GM23338 (cell line): ENCODE measurements around the gene ALDH3A2. TPM values are rescaled to one million over a fixed set of nuclear protein-coding genes. Genes with fewer than 3 reads are reported as not detected.
A peak's percentile ranks its signal among the peaks of the same experiment; 100 is the strongest.

ENCODE experiments used
- ATAC-seq: fragments of 200-7000 bp; cut with Tn5 transposase; 3 replicates; pipeline ENCODE4 v1.9.1; 2020
- DNase-seq: peaks from one replicate; pipeline ENCODE4 v3.0.0-alpha.2; 2015; ENCODE audit warnings: low spot score
- H2AFZ ChIP-seq: fragments of 200-600 bp; sonication (generic); 2 replicates; pipeline ENCODE4 v1.8.0; 2016; ENCODE audit warnings: antibody characterized with exemption, mild to moderate bottlenecking, moderate library complexity
- H3F3A ChIP-seq: fragments of 200-600 bp; sonication (generic); replicated peaks from 2 replicates; pipeline ENCODE4 v1.8.0; 2017; ENCODE audit warnings: antibody characterized with exemption, mixed run types, low read depth
- H3K27ac ChIP-seq: fragments of 200-600 bp; sonication (generic); 2 replicates; pipeline ENCODE4 v1.6.1; 2016; ENCODE audit warnings: low read depth
- H3K27me3 ChIP-seq: fragments of 200-600 bp; sonication (generic); 2 replicates; pipeline ENCODE4 v1.8.0; 2016; ENCODE audit warnings: mild to moderate bottlenecking, mixed run types, moderate library complexity; ENCODE audit not compliant: insufficient read depth
- H3K36me3 ChIP-seq: fragments of 200-600 bp; sonication (generic); 2 replicates; pipeline ENCODE4 v1.8.0; 2016; ENCODE audit warnings: mild to moderate bottlenecking; ENCODE audit not compliant: insufficient read depth
- H3K4me1 ChIP-seq: fragments of 200-600 bp; sonication (generic); 2 replicates; pipeline ENCODE4 v1.8.0; 2016; ENCODE audit warnings: mild to moderate bottlenecking, moderate library complexity; ENCODE audit not compliant: insufficient read depth
- H3K4me2 ChIP-seq: fragments of 200-600 bp; sonication (generic); 2 replicates; pipeline ENCODE4 v1.7.1; 2017; ENCODE audit warnings: mixed run types
- H3K4me3 ChIP-seq: fragments of 200-600 bp; sonication (generic); 2 replicates; pipeline ENCODE4 v1.6.1; 2016; ENCODE audit warnings: mixed run types
- H3K79me2 ChIP-seq: fragments of 200-600 bp; sonication (generic); replicated peaks from 2 replicates; pipeline ENCODE4 v1.8.0; 2017; ENCODE audit warnings: mild to moderate bottlenecking; ENCODE audit not compliant: insufficient read depth
- H3K9me2 ChIP-seq: fragments of 200-600 bp; sonication (generic); 2 replicates; pipeline ENCODE4 v1.8.0; 2017; ENCODE audit not compliant: insufficient read depth
- H4K20me1 ChIP-seq: fragments of 200-600 bp; sonication (generic); replicated peaks from 2 replicates; pipeline ENCODE4 v1.8.0; 2017; ENCODE audit warnings: mild to moderate bottlenecking; ENCODE audit not compliant: insufficient read depth
- H3K27ac Mint-ChIP-seq: 2 replicates; pipeline ENCODE4 v1.8.0; 2020; ENCODE audit warnings: inconsistent platforms, mild to moderate bottlenecking, moderate library complexity, mixed read lengths
- H3K27me3 Mint-ChIP-seq: 3 replicates; pipeline ENCODE4 v1.8.0; 2022; ENCODE audit warnings: low read depth, mild to moderate bottlenecking, moderate library complexity, mixed read lengths, inconsistent platforms; ENCODE audit not compliant: insufficient read depth, poor library complexity
- H3K36me3 Mint-ChIP-seq: 3 replicates; pipeline ENCODE4 v1.8.0; 2021; ENCODE audit warnings: low read depth, mild to moderate bottlenecking, inconsistent platforms, moderate library complexity, mixed read lengths
- H3K4me1 Mint-ChIP-seq: 3 replicates; pipeline ENCODE4 v1.8.0; 2020; ENCODE audit warnings: mild to moderate bottlenecking, inconsistent platforms, mixed read lengths
- H3K4me3 Mint-ChIP-seq: 3 replicates; pipeline ENCODE4 v1.8.0; 2021; ENCODE audit warnings: moderate library complexity, mild to moderate bottlenecking, inconsistent platforms, mixed read lengths
- H3K9me3 Mint-ChIP-seq: 3 replicates; pipeline ENCODE4 v1.8.0; 2020; ENCODE audit warnings: moderate library complexity, mild to moderate bottlenecking, inconsistent platforms, mixed read lengths
- CREB1 ChIP-seq: fragments of 250-450 bp; sonication (Bioruptor Pico); IDR thresholded peaks from 2 replicates; pipeline ENCODE4 v1.5.0; 2020; ENCODE audit warnings: low read depth, mild to moderate bottlenecking, moderate library complexity
- CTCF ChIP-seq, 2 experiments: fragments of 200-600 bp in 1 of 2; sonication (generic) in 1 of 2; conservative IDR thresholded peaks; 2 replicates each; pipeline versions ENCODE4 v1.5.1 to v1.6.1; 2016 to 2017; ENCODE audit warnings: antibody characterized with exemption in 2 of 2, low read depth in 2 of 2, mild to moderate bottlenecking in 2 of 2, moderate library complexity in 1 of 2
- ETS1 ChIP-seq: IDR thresholded peaks from 2 replicates; pipeline ENCODE4 v1.6.1; 2016; ENCODE audit warnings: antibody characterized with exemption
- EZH2 ChIP-seq: fragments of 200-600 bp; sonication (generic); IDR thresholded peaks from one replicate; pipeline ENCODE4 v1.8.0; 2017; ENCODE audit warnings: antibody characterized with exemption, mild to moderate bottlenecking, low read depth; ENCODE audit not compliant: unreplicated experiment
- JUNB ChIP-seq: IDR thresholded peaks from one replicate; pipeline ENCODE4 v1.6.1; 2016; ENCODE audit warnings: antibody characterized with exemption; ENCODE audit not compliant: unreplicated experiment
- STAT1 ChIP-seq: IDR thresholded peaks from one replicate; pipeline ENCODE4 v1.6.1; 2016; ENCODE audit warnings: antibody characterized with exemption; ENCODE audit not compliant: unreplicated experiment
- ZNF114 ChIP-seq: fragments of 250-450 bp; sonication (Bioruptor Pico); IDR thresholded peaks from 2 replicates; pipeline ENCODE4 v1.5.0; 2020; ENCODE audit warnings: mild to moderate bottlenecking, moderate library complexity
- ZNF331 ChIP-seq: fragments of 250-450 bp; sonication (Bioruptor Pico); IDR thresholded peaks from 2 replicates; pipeline ENCODE4 v1.5.0; 2020; ENCODE audit warnings: low read depth, mild to moderate bottlenecking, moderate library complexity
- ZNF462 ChIP-seq: fragments of 250-450 bp; sonication (Bioruptor Pico); IDR thresholded peaks from 2 replicates; pipeline ENCODE4 v1.5.0; 2020; ENCODE audit warnings: mild to moderate bottlenecking, moderate library complexity
- polyA plus RNA-seq: library from polyadenylated mRNA; unstranded; fragments of >200 nt; fragmentation: Nextera tagmentation; extraction: Ambion mirVana; gene quantifications from 2 replicates; pipeline ENCODE4 v1.2.1, GENCODE V29; 2016
- total RNA-seq: library from RNA; depleted of rRNA; stranded (reverse); fragments of >200 nt; shearing (Covaris generic); gene quantifications from 2 replicates; pipeline ENCODE4 v1.2.3, GENCODE V29; 2014

The ALDH3A2 gene
- total and polyA plus RNA-seq, 2 experiments from 2014 or later, result 31.3 to 159 TPM

GRCh38 chr17:19703828-19704613 lies 55.5 kb downstream of the ALDH3A2 start:
- peaks cover 28% of the 10 kb centered on the region for H3K4me1 Mint-ChIP-seq

GRCh38 chr17:19705201-19705600 lies 56.6 kb downstream of the ALDH3A2 start:
- H3K9me2 ChIP-seq, result no peaks in the 10 kb centered on the region
- Mint-ChIP-seq H3K9me3 (no peaks in the 10 kb centered on the region), H3K36me3 (no peaks in the 10 kb centered on the region), H3K4me1 (peaks cover 28% of the 10 kb centered on the region), H3K27ac (no peak overlapping the region), H3K27me3 (peaks cover 6% of the 10 kb centered on the region), H3K4me3 (no peak overlapping the region)
- H3K27ac ChIP-seq, result no peak overlapping the region
- H4K20me1 ChIP-seq, result no peaks in the 10 kb centered on the region
- no peak overlapping the region for H3K4me3 ChIP-seq
- H3F3A ChIP-seq, result no peaks in the 10 kb centered on the region
- H3K4me1 ChIP-seq, result peaks cover 9% of the 10 kb centered on the region; the same call in 1 of the 2 replicates
- no peaks in the 10 kb centered on the region for H3K36me3 ChIP-seq
- ATAC-seq (no peak), DNase-seq (no peak)
- no peaks in the 10 kb centered on the region for H3K79me2 ChIP-seq
- H3K4me2 ChIP-seq, result no peak overlapping the region
- H2AFZ ChIP-seq, result no peak overlapping the region
- H3K27me3 ChIP-seq, result no peaks in the 10 kb centered on the region
- no peak for TF ChIP-seq ZNF462
- no peak for TF ChIP-seq ZNF331 (CRISPR knock-in tag)
- TF ChIP-seq ZNF114 (CRISPR knock-in tag), result no peak
- TF ChIP-seq STAT1, result no peak

More at GRCh38 chr17:19703828-19704613, 55.5 kb downstream of the ALDH3A2 start:
- Histone ChIP-seq H2AFZ (no peak overlapping the region; the same call in 1 of the 2 replicates), H3K9me2 (no peaks in the 10 kb centered on the region), H3K4me1 (peaks cover 9% of the 10 kb centered on the region; the same call in 1 of the 2 replicates), H3K4me2 (no peak overlapping the region), H3K36me3 (no peaks in the 10 kb centered on the region), H3F3A (no peaks in the 10 kb centered on the region), H4K20me1 (no peaks in the 10 kb centered on the region), H3K27me3 (no peaks in the 10 kb centered on the region), H3K27ac (no peak overlapping the region), H3K4me3 (no peak overlapping the region), H3K79me2 (no peaks in the 10 kb centered on the region)
- peaks cover 8% of the 10 kb centered on the region for H3K27me3 Mint-ChIP-seq
- no peak overlapping the region for H3K4me3 Mint-ChIP-seq
- DNase-seq (peak; percentile 42), ATAC-seq (peak; percentile 34)
- H3K9me3 Mint-ChIP-seq, result no peaks in the 10 kb centered on the region
- H3K36me3 Mint-ChIP-seq, result no peaks in the 10 kb centered on the region
- no peak overlapping the region; the same call in 1 of the 2 replicates for H3K27ac Mint-ChIP-seq
- no peak for TF ChIP-seq ZNF331 (CRISPR knock-in tag)
- no peak for TF ChIP-seq JUNB
- TF ChIP-seq CREB1 (CRISPR knock-in tag), result no peak
- no peak for TF ChIP-seq ETS1
- TF ChIP-seq CTCF (conservative IDR thresholded peaks at IDR 0.05; ENCODE audit: low read depth in 2 of 2), result no peak
- no peak for TF ChIP-seq EZH2
